Measurements from ENCODE around the gene IP6K2. TPM values are rescaled to one million over a fixed set of nuclear protein-coding genes. Genes with fewer than 3 reads are reported as not detected.
A peak's percentile ranks its signal among the peaks of the same experiment; 100 is the strongest.

IP6K2 gene
- total and polyA plus RNA-seq, 2 of the 13 experiments (the other 11 are each of a cell fraction or from before 2014, with no cell fraction given), result 85.5 to 112 TPM

- TF ChIP-seq MEIS2 (CRISPR knock-in tag; IDR thresholded peaks at IDR 0.05) (peak; percentile 69; the same call in 1 of the 2 replicates), ZNF383 (CRISPR knock-in tag; IDR thresholded peaks at IDR 0.05; ENCODE audit: borderline replicate concordance) (peak; percentile 94; the same call in 1 of the 2 replicates), WIZ (CRISPR knock-in tag; IDR thresholded peaks at IDR 0.05) (no peak), MIXL1 (CRISPR knock-in tag; IDR thresholded peaks at IDR 0.05) (no peak), CENPX (CRISPR knock-in tag; IDR thresholded peaks at IDR 0.05) (no peak), XRCC5 (optimal IDR thresholded peaks at IDR 0.05; ENCODE audit: low read length) (peak; percentile 49), KDM2A (CRISPR knock-in tag; IDR thresholded peaks at IDR 0.05; ENCODE audit: borderline replicate concordance, low read depth) (peak; percentile 81; the same call in 1 of the 2 replicates), RAD51 (IDR thresholded peaks at IDR 0.05; ENCODE audit: borderline replicate concordance) (no peak), KLF11 (CRISPR knock-in tag; IDR thresholded peaks at IDR 0.05) (no peak), FUBP1 (CRISPR knock-in tag; IDR thresholded peaks at IDR 0.05; ENCODE audit: borderline replicate concordance) (no peak), ZNF142 (CRISPR knock-in tag; IDR thresholded peaks at IDR 0.05) (no peak), ZFP36L2 (CRISPR knock-in tag; IDR thresholded peaks at IDR 0.05) (no peak), POLR2G (IDR thresholded peaks at IDR 0.05; ENCODE audit: low read depth, low read length) (peak; percentile 79), RFXAP (CRISPR knock-in tag; IDR thresholded peaks at IDR 0.05; ENCODE audit: borderline replicate concordance) (no peak), ZNF549 (CRISPR knock-in tag; IDR thresholded peaks at IDR 0.05) (no peak), ZSCAN9 (CRISPR knock-in tag; IDR thresholded peaks at IDR 0.05; ENCODE audit: borderline replicate concordance) (peak; percentile 96), DPF2 (CRISPR knock-in tag; IDR thresholded peaks at IDR 0.05; ENCODE audit: borderline replicate concordance, low read depth) (0 out of 2 replicates have a peak, but pooled peaks have one; percentile 41), EZH2 (conservative IDR thresholded peaks at IDR 0.05; ENCODE audit: low read depth, low read length) (no peak), ZKSCAN5 (CRISPR knock-in tag; IDR thresholded peaks at IDR 0.05) (no peak), SNAI1 (CRISPR knock-in tag; IDR thresholded peaks at IDR 0.05; ENCODE audit: borderline replicate concordance) (no peak), MLX (CRISPR knock-in tag; IDR thresholded peaks at IDR 0.05) (peak; percentile 72; the same call in 1 of the 2 replicates)
These were observed 23.2 kb upstream of the IP6K2 start (continued) for GRCh38 chr3:48739955-48740823.

Data from HepG2 (cell line).